ENCODE results near the gene TMEFF1. TPM values are rescaled to one million over a fixed set of nuclear protein-coding genes. Genes with fewer than 3 reads are reported as not detected.

The TMEFF1 gene
- total and polyA plus RNA-seq, 2 of the 8 experiments (the other 6 are each of a cell fraction or from before 2014, with no cell fraction given): 13.5 to 68.2 TPM

DNA sequence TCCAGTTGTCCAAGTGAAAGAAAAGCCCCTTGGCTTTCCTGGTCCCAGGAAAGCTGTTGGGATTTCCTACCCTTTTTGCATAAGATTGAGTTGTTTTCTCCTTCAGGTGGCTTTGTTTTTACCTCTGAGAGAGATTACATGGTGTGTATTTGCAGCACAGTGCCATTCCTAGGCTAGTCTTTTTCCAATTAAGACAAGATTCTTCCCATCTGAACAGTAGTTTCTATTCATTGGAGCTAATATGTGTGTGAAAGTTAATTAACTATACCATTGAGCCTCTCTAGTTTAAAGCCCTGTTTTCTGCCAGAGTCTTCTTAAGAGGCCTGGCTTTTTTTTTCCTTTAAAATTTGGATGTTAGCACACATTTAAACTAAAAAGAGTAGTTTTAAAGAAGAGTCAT lies 25.9 kb upstream of the TMEFF1 start:
- CTCF ChIA-PET (ENCODE audit: partially characterized antibody): interaction anchor here (0.9 kb wide), 1 partner anchor 9 kb away, joined by 3 read pairs; no protein-coding TSS in a partner anchor
- H2AK5ac ChIP-seq (ENCODE audit: low read depth, low read length): no peak overlapping the region
- H3K18ac ChIP-seq (ENCODE audit: extremely low read depth, low read length): no peak overlapping the region
- H3K56ac ChIP-seq (replicated peaks; ENCODE audit: insufficient read length, low read depth, low read length): no peak overlapping the region
- peaks cover 0 to 17% (median 2%) of the 10 kb centered on the region in 4 experiments; a peak in 3 of 8 replicates for H3K36me3 ChIP-seq (ENCODE audit: control insufficient read depth in 2 of 4, insufficient read depth in 4 of 4, low read length in 3 of 4)
- H3K27ac ChIP-seq (ENCODE audit: low read depth, low read length): no peak overlapping the region
- POLR2A ChIA-PET (ENCODE audit: partially characterized antibody): no interaction called here
- H3K14ac ChIP-seq (ENCODE audit: insufficient read length): no peak overlapping the region
- no peak overlapping the region for H3K4me3 ChIP-seq (ENCODE audit: extremely low read depth in 1 of 4, insufficient read depth in 2 of 4, low read depth in 3 of 4, low read length in 4 of 4)
- FAIRE-seq (no peak), DNase-seq (ENCODE audit: low read depth in 1 of 2, low spot score in 2 of 2) (no peak)
- H4K91ac ChIP-seq (replicated peaks; ENCODE audit: insufficient read length, low read length): no peak overlapping the region
- no peak overlapping the region for H2AFZ ChIP-seq (ENCODE audit: low read length)
- no peak overlapping the region for H4K5ac ChIP-seq (ENCODE audit: insufficient read length, low read depth, low read length)
- H2BK15ac ChIP-seq (ENCODE audit: low read length): no peak overlapping the region
- no peak overlapping the region for H2BK12ac ChIP-seq (ENCODE audit: low read depth, low read length)
- no peaks in the 10 kb centered on the region; the same call in 1 of the 2 replicates for H3K79me1 ChIP-seq (ENCODE audit: low read depth, low read length)
- no peak overlapping the region for H3K4ac ChIP-seq (replicated peaks; ENCODE audit: insufficient read length, low read depth, low read length)
- H3K9me3 ChIP-seq (ENCODE audit: insufficient read depth in 2 of 2, low read depth in 1 of 2, low read length in 1 of 2): no peaks in the 10 kb centered on the region
- peaks cover 0 to 2% (median 0%) of the 10 kb centered on the region in 4 experiments; a peak in 1 of 7 replicates for H3K4me1 ChIP-seq (replicated peaks in 1 of 4; ENCODE audit: control insufficient read depth in 3 of 4, insufficient read depth in 4 of 4, low read length in 3 of 4)
- no peaks in the 10 kb centered on the region for H3K23me2 ChIP-seq (ENCODE audit: low read depth, low read length)
- no peak overlapping the region for H4K8ac ChIP-seq (ENCODE audit: extremely low read depth, insufficient read depth, low read length)
- no peak overlapping the region for H2BK120ac ChIP-seq (replicated peaks; ENCODE audit: low read depth, low read length)
- H3K27me3 ChIP-seq (replicated peaks in 1 of 4; ENCODE audit: control insufficient read depth in 3 of 4, extremely low read depth in 1 of 4, insufficient read depth in 3 of 4, low read length in 3 of 4): no peaks in the 10 kb centered on the region
- no peak overlapping the region for H2BK5ac ChIP-seq (ENCODE audit: low read depth, low read length)
- no peaks in the 10 kb centered on the region for H4K20me1 ChIP-seq (replicated peaks in 1 of 2; ENCODE audit: control insufficient read depth in 1 of 2, insufficient read depth in 2 of 2, low read length in 2 of 2)
- H3K79me2 ChIP-seq (ENCODE audit: control insufficient read depth in 1 of 2, insufficient read depth in 2 of 2, low read length in 2 of 2): peaks cover 3 to 6% of the 10 kb centered on the region in 2 experiments; a peak in 1 of 4 replicates
- H3K9ac ChIP-seq (replicated peaks in 1 of 4; ENCODE audit: extremely low read depth in 1 of 4, low read depth in 3 of 4, low read length in 3 of 4): no peak overlapping the region
- H3K23ac ChIP-seq (ENCODE audit: insufficient read length): no peak overlapping the region
- H3K4me2 ChIP-seq (ENCODE audit: insufficient read depth in 1 of 2, low read depth in 2 of 2, low read length in 2 of 2): no peak overlapping the region
- H2BK20ac ChIP-seq (ENCODE audit: low read length): no peak overlapping the region
- TF ChIP-seq KDM4A (IDR thresholded peaks at IDR 0.05; ENCODE audit: low read depth, low read length, severe bottlenecking) (no peak), EZH2 (IDR thresholded peaks at IDR 0.05; ENCODE audit: low read depth, low read length, severe bottlenecking) (no peak), CTBP2 (IDR thresholded peaks at IDR 0.05; ENCODE audit: borderline replicate concordance, insufficient read depth, insufficient read length, low read length) (no peak), ZNF274 (IDR thresholded peaks at IDR 0.05; ENCODE audit: borderline replicate concordance, extremely low read depth, low read length) (no peak), SP2 (IDR thresholded peaks at IDR 0.05; ENCODE audit: low read length) (no peak), POU5F1 (IDR thresholded peaks at IDR 0.05; ENCODE audit: low read depth, low read length) (no peak), SIX5 (IDR thresholded peaks at IDR 0.05; ENCODE audit: low read depth, low read length) (no peak), BACH1 (IDR thresholded peaks at IDR 0.05; ENCODE audit: low read length) (no peak), YY1 (IDR thresholded peaks at IDR 0.05; ENCODE audit: low read depth, low read length) (no peak), RFX5 (IDR thresholded peaks at IDR 0.05; ENCODE audit: borderline replicate concordance, low read depth, low read length) (no peak), SP4 (IDR thresholded peaks at IDR 0.05; ENCODE audit: low read length) (no peak)
- TF ChIP-seq, protein P1, sequence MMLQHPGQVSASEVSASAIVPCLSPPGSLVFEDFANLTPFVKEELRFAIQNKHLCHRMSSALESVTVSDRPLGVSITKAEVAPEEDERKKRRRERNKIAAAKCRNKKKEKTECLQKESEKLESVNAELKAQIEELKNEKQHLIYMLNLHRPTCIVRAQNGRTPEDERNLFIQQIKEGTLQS (IDR thresholded peaks at IDR 0.05; ENCODE audit: insufficient read depth, low read depth, low read length): no peak
- TF ChIP-seq, protein P2, sequence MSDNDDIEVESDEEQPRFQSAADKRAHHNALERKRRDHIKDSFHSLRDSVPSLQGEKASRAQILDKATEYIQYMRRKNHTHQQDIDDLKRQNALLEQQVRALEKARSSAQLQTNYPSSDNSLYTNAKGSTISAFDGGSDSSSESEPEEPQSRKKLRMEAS (IDR thresholded peaks at IDR 0.05): no peak
- TF ChIP-seq, protein P3, sequence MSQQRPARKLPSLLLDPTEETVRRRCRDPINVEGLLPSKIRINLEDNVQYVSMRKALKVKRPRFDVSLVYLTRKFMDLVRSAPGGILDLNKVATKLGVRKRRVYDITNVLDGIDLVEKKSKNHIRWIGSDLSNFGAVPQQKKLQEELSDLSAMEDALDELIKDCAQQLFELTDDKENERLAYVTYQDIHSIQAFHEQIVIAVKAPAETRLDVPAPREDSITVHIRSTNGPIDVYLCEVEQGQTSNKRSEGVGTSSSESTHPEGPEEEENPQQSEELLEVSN (IDR thresholded peaks at IDR 0.05): no peak
